Spleen (tissue), 11 donors: ENCODE data around the gene TSPAN9. TPM values are rescaled to one million over a fixed set of nuclear protein-coding genes. Genes with fewer than 3 reads are reported as not detected.

Experiments used
- DNase-seq: peaks from one replicate; pipeline ENCODE4 v3.0.0-alpha.2; 2020
- H3K27ac ChIP-seq, 8 donors: fragments of 200-600 bp; sonication (generic) in 7 of 8; 1 replicate in 4 of 8; 2 replicates in 4 of 8; pipeline versions ENCODE4 v1.5.0 to v1.8.0; 2016 to 2021; ENCODE audit warnings: inconsistent platforms in 4 of 8, mild to moderate bottlenecking in 4 of 8, moderate library complexity in 1 of 8
- H3K27me3 ChIP-seq, 7 donors: fragments of 200-600 bp; sonication (generic) in 6 of 7; replicated peaks in 1 of 7; 1 replicate in 4 of 7; 2 replicates in 3 of 7; pipeline versions ENCODE4 v1.5.0 to v1.8.0; 2016 to 2021; ENCODE audit warnings: inconsistent platforms in 3 of 7, mild to moderate bottlenecking in 1 of 7
- H3K36me3 ChIP-seq, 6 donors: fragments of 200-600 bp; sonication (generic) in 5 of 6; 1 replicate in 4 of 6; 2 replicates in 2 of 6; pipeline versions ENCODE4 v1.5.0 to v1.8.0; 2016 to 2021; ENCODE audit warnings: inconsistent platforms in 2 of 6
- H3K4me1 ChIP-seq, 6 donors: fragments of 200-600 bp; sonication (generic) in 5 of 6; 1 replicate in 3 of 6; 2 replicates in 3 of 6; pipeline versions ENCODE4 v1.5.0 to v1.8.0; 2016 to 2021; ENCODE audit warnings: inconsistent platforms in 3 of 6
- H3K4me3 ChIP-seq, 8 donors: fragments of 200-600 bp; sonication (generic) in 7 of 8; 1 replicate in 4 of 8; 2 replicates in 4 of 8; pipeline versions ENCODE4 v1.5.0 to v1.8.0; 2016 to 2021; ENCODE audit warnings: inconsistent platforms in 4 of 8, mild to moderate bottlenecking in 4 of 8, moderate library complexity in 2 of 8
- H3K9me3 ChIP-seq, 8 donors: fragments of 200-600 bp; sonication (generic) in 7 of 8; 1 replicate in 4 of 8; 2 replicates in 4 of 8; pipeline versions ENCODE4 v1.5.0 to v1.8.0; 2016 to 2021; ENCODE audit warnings: inconsistent platforms in 4 of 8
- POLR2A ChIP-seq, 3 donors: fragments of 450-650 bp; IDR thresholded peaks; one replicate each; pipeline ENCODE4 v1.5.1; 2017; ENCODE audit warnings: antibody characterized with exemption in 3 of 3, mild to moderate bottlenecking in 1 of 3
- POLR2AphosphoS5 ChIP-seq, 3 donors: sonication (generic); formaldehyde crosslinking; IDR thresholded peaks; one replicate each; pipeline ENCODE4 v1.5.1; 2017; ENCODE audit warnings: antibody characterized with exemption in 3 of 3
- WGBS, 5 donors: extraction: QIAGEN DNeasy Blood & Tissue Kit in 3 of 5; methylation state at CpG; one replicate each; pipeline versions ENCODE4 v1.1.5 to v1.1.7; 2013 to 2018; 5-methylcytosine and 5-hydroxymethylcytosine counted together
- intact Hi-C: fragments of 100-400 bp; cut with DNase I; formaldehyde crosslinking; loops from one replicate; pipeline ENCODE4 v1.15.0; 2023; ENCODE audit warnings: low total_unique reads
- polyA plus RNA-seq, 3 donors: library from polyadenylated mRNA; stranded (reverse); fragments of 200-250 nt; gene quantifications; one replicate each; pipeline ENCODE4 v1.2.1, GENCODE V29; 2013
- total RNA-seq, 7 donors: library from RNA; depleted of rRNA in 3 of 7; stranded (reverse); fragments of >200 nt in 3 of 7; fragmentation: NEBNext Ultra II Directional in 4 of 7; extraction: Animal tissue kit (Norgen Biotek cat#: 25700) in 4 of 7; gene quantifications; one replicate each; pipeline versions ENCODE4 v1.1.0 to v1.2.1, GENCODE V29; 2016 to 2021
- TF ChIP-seq, protein P1 (sequence below), 11 experiments: fragments of 200-600 bp in 7 of 11; fragments of 450-650 bp in 4 of 11; sonication (generic) in 4 of 11; IDR thresholded peaks in 8 of 11; conservative IDR thresholded peaks in 3 of 11; 1 replicate in 7 of 11; 2 replicates in 4 of 11; pipeline versions ENCODE4 v1.4.0 to v1.8.0; 2016 to 2021; ENCODE audit warnings: antibody characterized with exemption in 11 of 11, inconsistent platforms in 4 of 11, mild to moderate bottlenecking in 1 of 11
- donor health status: healthy with polysubstance abuse.
- donor health status: DM: no; HTN: no; CAD: no; lungs with moderate emphysema.
- donor health status: DM: no; HTN: no; CAD: no.
- donor health status: Bipolar disorder and iron deficiency.
- donor health status: healthy.
- donor health status: DM: no; HTN: no; CAD: no.
- donor health status: DM: yes; HTN: yes; CAD: no.

Gene TSPAN9
- total and polyA plus RNA-seq, 10 donors: 3.6 to 51.1 (median 32.4) TPM

GRCh38 chr12:3202096-3202495 is 124.9 kb downstream of the TSPAN9 start:
- no peaks in the 10 kb centered on the region for H3K36me3 ChIP-seq
- H3K27me3 ChIP-seq: peaks cover 0 to 60% (median 35%) of the 10 kb centered on the region in 7 donors
- no peak for TF ChIP-seq POLR2A (IDR thresholded peaks at IDR 0.05)
- TF ChIP-seq, protein P1, sequence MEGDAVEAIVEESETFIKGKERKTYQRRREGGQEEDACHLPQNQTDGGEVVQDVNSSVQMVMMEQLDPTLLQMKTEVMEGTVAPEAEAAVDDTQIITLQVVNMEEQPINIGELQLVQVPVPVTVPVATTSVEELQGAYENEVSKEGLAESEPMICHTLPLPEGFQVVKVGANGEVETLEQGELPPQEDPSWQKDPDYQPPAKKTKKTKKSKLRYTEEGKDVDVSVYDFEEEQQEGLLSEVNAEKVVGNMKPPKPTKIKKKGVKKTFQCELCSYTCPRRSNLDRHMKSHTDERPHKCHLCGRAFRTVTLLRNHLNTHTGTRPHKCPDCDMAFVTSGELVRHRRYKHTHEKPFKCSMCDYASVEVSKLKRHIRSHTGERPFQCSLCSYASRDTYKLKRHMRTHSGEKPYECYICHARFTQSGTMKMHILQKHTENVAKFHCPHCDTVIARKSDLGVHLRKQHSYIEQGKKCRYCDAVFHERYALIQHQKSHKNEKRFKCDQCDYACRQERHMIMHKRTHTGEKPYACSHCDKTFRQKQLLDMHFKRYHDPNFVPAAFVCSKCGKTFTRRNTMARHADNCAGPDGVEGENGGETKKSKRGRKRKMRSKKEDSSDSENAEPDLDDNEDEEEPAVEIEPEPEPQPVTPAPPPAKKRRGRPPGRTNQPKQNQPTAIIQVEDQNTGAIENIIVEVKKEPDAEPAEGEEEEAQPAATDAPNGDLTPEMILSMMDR (IDR thresholded peaks at IDR 0.05 in 8 of 11, conservative IDR thresholded peaks at IDR 0.05 in 3 of 11): no peak
- TF ChIP-seq POLR2AphosphoS5 (IDR thresholded peaks at IDR 0.05): no peak
- H3K4me3 ChIP-seq: no peak overlapping the region
- intact Hi-C loops: no loop called here
- no peak for DNase-seq
- no peaks in the 10 kb centered on the region for H3K9me3 ChIP-seq
- 72 to 83% (median 78%) methylated on average over 11 of the region's 11 CpGs for WGBS, 5 donors
- no peak overlapping the region for H3K27ac ChIP-seq
- peaks cover 16 to 81% (median 54%) of the 10 kb centered on the region in 6 donors for H3K4me1 ChIP-seq

- WGBS, 5 donors: 26 to 31% (median 28%) methylated on average over 8 of the region's 8 CpGs
- DNase-seq: no peak
- intact Hi-C loops: no loop called here
- Histone ChIP-seq H3K4me3 (no peak overlapping the region), H3K4me1 (peaks cover 16 to 81% (median 54%) of the 10 kb centered on the region in 6 donors), H3K9me3 (no peaks in the 10 kb centered on the region), H3K27me3 (peaks cover 0 to 60% (median 35%) of the 10 kb centered on the region in 7 donors), H3K27ac (no peak overlapping the region), H3K36me3 (no peaks in the 10 kb centered on the region)
- TF ChIP-seq POLR2AphosphoS5 (IDR thresholded peaks at IDR 0.05): no peak
- TF ChIP-seq, protein P1 (IDR thresholded peaks at IDR 0.05 in 8 of 11, conservative IDR thresholded peaks at IDR 0.05 in 3 of 11): peak; percentile 55 to 91 (median 83)
Measured at GRCh38 chr12:3202734-3203446, 125.7 kb downstream of the TSPAN9 start.

DNA sequence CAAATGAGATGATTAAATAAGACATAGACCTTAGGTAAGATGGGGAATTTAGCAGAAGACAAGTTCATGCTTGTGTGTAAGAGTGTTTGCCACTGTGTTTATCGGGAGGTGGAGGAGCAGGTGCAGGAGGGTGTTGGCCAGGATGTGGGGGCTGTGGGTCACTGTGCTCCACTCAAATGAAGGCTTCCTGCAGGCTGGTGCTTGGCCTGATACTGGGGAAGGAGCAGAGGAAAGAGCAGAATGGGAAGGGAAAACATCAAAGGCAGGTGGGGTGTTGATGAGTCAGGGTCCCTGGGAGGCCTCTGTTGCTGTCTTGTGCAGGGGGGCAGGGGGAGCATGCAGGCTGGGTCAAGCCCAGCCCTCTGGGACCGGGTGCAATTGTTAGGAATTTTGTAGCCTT is 126.5 kb downstream of the TSPAN9 start:
- Histone ChIP-seq H3K27me3 (peaks cover 0 to 59% (median 35%) of the 10 kb centered on the region in 7 donors), H3K4me1 (peaks cover 16 to 81% (median 54%) of the 10 kb centered on the region in 6 donors), H3K36me3 (no peaks in the 10 kb centered on the region), H3K9me3 (no peaks in the 10 kb centered on the region), H3K4me3 (no peak overlapping the region), H3K27ac (no peak overlapping the region)
- intact Hi-C loops: no loop called here
- no peak for DNase-seq
- WGBS, 5 donors: 25 to 45% (median 40%) methylated on average over 2 of the region's 2 CpGs
- TF ChIP-seq, protein P1 (IDR thresholded peaks at IDR 0.05 in 8 of 11, conservative IDR thresholded peaks at IDR 0.05 in 3 of 11): no peak
- TF ChIP-seq POLR2A (IDR thresholded peaks at IDR 0.05) (no peak), POLR2AphosphoS5 (IDR thresholded peaks at IDR 0.05) (no peak)

DNA sequence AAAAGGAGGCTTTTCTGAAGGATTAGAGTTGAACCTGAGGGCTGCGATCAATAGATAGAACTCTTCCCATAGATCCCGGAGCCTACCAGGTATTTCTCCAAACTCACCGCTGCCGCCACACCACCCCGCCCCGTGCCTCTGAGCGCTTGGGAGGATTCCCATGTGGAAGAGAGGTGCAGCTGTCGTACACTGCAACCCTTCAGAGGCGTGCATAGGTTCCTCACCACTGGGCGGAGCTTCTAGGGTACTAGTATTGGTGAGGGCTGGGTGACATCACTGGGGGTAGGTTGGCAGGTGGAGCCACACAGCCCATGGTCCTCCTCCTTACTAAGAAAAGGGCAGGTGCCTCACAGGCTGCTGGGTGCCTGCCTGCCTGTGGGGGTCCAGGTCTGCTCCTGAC is 127.0 kb downstream of the TSPAN9 start:
- WGBS, 5 donors: 78 to 91% (median 89%) methylated on average over 10 of the region's 10 CpGs
- Histone ChIP-seq H3K4me3 (no peak overlapping the region), H3K27me3 (peaks cover 0 to 54% (median 35%) of the 10 kb centered on the region in 7 donors), H3K27ac (no peak overlapping the region), H3K9me3 (no peaks in the 10 kb centered on the region), H3K4me1 (peaks cover 16 to 77% (median 52%) of the 10 kb centered on the region in 6 donors), H3K36me3 (no peaks in the 10 kb centered on the region)
- no peak for DNase-seq
- TF ChIP-seq POLR2A (IDR thresholded peaks at IDR 0.05): no peak
- TF ChIP-seq, protein P1 (IDR thresholded peaks at IDR 0.05 in 8 of 11, conservative IDR thresholded peaks at IDR 0.05 in 3 of 11): no peak
- TF ChIP-seq POLR2AphosphoS5 (IDR thresholded peaks at IDR 0.05): no peak
- intact Hi-C loops: no loop called here
